A549 treated with ZK216348 at 1 μM for 4 hours (cell line): ENCODE data around the gene MCM6. TPM values are rescaled to one million over a fixed set of nuclear protein-coding genes. Genes with fewer than 3 reads are reported as not detected.

Experiments used
- total RNA-seq: library from RNA; stranded (reverse); fragments of 200-300 nt; extraction: Qiagen RNA extraction; gene quantifications from 5 replicates; pipeline ENCODE4 v1.2.3, GENCODE V29; 2022; ENCODE audit warnings: low read depth

MCM6 gene
- total RNA-seq: 46.8 to 62.5 TPM (median 47.2 TPM) in 5 replicates

DNA sequence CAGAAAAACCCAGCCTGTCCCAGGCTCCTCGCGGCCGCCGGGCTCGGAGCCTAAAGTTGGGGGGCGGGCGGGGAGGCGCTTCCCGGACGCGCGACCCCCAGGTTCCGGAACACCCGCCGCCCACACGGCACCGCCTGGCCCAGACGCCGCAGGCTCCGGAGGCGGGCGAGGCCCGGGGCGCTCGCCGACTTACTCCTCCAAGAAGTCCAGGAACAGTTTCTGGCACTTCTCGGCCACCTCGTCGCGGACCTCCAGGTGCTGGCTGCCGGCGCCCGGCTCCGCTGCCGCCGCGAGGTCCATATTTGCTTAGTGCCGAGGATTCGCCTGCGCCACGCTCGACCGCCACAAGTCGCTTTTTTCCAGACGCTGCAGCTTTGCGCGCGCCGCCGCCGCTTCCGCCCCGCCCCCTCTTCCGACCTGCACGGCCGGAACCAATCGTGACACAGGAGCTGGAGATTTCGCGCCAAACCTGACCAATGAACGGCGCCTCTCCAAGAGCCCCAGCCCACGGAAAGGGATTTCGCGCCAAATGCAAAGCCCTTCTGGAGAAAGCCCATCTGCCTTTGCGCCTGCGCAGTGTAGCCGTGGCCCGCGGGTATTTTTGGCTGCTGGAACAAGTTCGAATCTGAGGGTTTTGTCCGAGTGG is at the start of gene MCM6:
Gene MCM6 (minus strand): TSS at position 378 of the 646 bp plus-strand sequence. CDS start 78 bp downstream, at position 300.

DNA sequence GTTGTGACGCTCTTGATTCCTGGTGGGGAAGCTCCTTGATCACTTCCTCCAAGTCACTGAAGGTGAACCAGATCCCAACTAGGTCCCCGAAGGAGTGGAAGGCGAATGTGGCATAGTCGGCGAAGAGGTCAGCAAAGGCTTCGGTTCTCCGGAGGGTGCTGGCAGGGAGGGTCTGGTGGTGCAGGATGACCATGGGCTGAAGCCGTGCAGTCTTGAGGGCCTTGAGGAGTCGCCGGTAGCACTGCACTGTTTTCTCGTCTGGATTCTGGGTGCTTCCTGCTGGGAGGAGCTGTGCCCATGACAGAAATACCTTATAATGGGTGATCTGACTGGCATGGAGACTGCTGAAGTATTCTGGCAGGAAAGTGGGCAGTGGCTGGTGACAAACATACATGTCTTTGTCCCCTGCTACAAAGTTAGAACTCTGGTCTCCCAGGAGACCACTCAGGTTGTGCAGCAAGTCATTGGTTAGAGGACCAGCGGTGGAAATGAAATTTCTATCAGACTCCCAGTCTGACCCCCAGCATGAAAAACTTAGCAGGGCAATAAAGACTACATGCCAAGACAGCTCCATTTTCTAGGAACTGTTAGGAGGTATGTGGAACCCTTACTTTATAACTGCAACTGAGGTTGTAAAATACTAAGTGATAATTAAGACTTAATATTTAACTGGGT is 39.5 kb downstream of the MCM6 start, which contains the start of gene LCT:
Gene LCT (minus strand): TSS at position 589 of the 675 bp plus-strand sequence. CDS start 15 bp downstream, at position 574.

Other genes with a start within 250 kb of the MCM6 start
- 25.4 to 46.2 TPM (median 40.9 TPM) in 5 replicates for gene UBXN4, start 134.6 kb downstream of the MCM6 start, total RNA-seq
- gene LCT, start 39.3 kb downstream of the MCM6 start, total RNA-seq: 0.04 to 0.06 TPM in 2 of 5 replicates, not detected in the others
- 44.0 to 63.0 TPM (median 55.1 TPM) in 5 replicates for gene DARS1, start 109.2 kb upstream of the MCM6 start, total RNA-seq
- gene CXCR4, start 241.7 kb upstream of the MCM6 start, total RNA-seq: 0.38 to 0.85 TPM (median 0.45 TPM) in 5 replicates